Naive thymus-derived CD4-positive, alpha-beta T cell (primary cell): Measurements from ENCODE around the gene SBF1. TPM values are rescaled to one million over a fixed set of nuclear protein-coding genes. Genes with fewer than 3 reads are reported as not detected.

ENCODE experiments used
- ATAC-seq: fragments of 150-1000 bp; cut with Tn5 transposase; 2 replicates; pipeline ENCODE4 v1.10.0; 2021; ENCODE audit warnings: mild to moderate bottlenecking, moderate library complexity
- CTCF ChIA-PET: fragments of 350-600 bp; sonication (Branson Sonifier 250); formaldehyde crosslinking; loops from one replicate; lab custom pipeline; 2021; ENCODE audit warnings: antibody characterized with exemption; lab: Charles Lee
- POLR2A ChIA-PET: fragments of 350-600 bp; sonication (Branson Sonifier 250); formaldehyde crosslinking; loops from one replicate; lab custom pipeline; 2021; ENCODE audit warnings: antibody characterized with exemption, inconsistent platforms; lab: Charles Lee
- DNase-seq, 9 donors: peaks; one replicate each; pipeline versions ENCODE4 v3.0.0 to v3.0.0-alpha.2; 2020 to 2022; ENCODE audit warnings: mixed read lengths in 1 of 9
- H3K27ac ChIP-seq: one replicate; pipeline ENCODE4 v1.7.0; 2013; ENCODE audit warnings: mild to moderate bottlenecking, low read depth, low read length, moderate library complexity
- H3K27me3 ChIP-seq, 2 donors: one replicate each; pipeline ENCODE4 v1.7.0; 2013; ENCODE audit warnings: low read length in 2 of 2, mild to moderate bottlenecking in 2 of 2, moderate library complexity in 2 of 2; ENCODE audit not compliant: control insufficient read depth in 2 of 2, insufficient read depth in 2 of 2
- H3K36me3 ChIP-seq, 3 experiments: 1 replicate in 2 of 3; 2 replicates in 1 of 3; pipeline ENCODE4 v1.7.0; 2013; ENCODE audit warnings: low read length in 3 of 3, mild to moderate bottlenecking in 3 of 3, moderate library complexity in 1 of 3; ENCODE audit not compliant: insufficient read depth in 3 of 3, control insufficient read depth in 2 of 3
- H3K4me1 ChIP-seq, 2 donors: one replicate each; pipeline ENCODE4 v1.7.0; 2013; ENCODE audit warnings: low read length in 2 of 2, mild to moderate bottlenecking in 2 of 2, moderate library complexity in 1 of 2; ENCODE audit not compliant: control insufficient read depth in 2 of 2, insufficient read depth in 2 of 2
- H3K4me3 ChIP-seq: 2 replicates; pipeline ENCODE4 v1.7.0; 2013; ENCODE audit warnings: mild to moderate bottlenecking, low read length
- H3K9me3 ChIP-seq, 3 experiments: 1 replicate in 2 of 3; 2 replicates in 1 of 3; pipeline ENCODE4 v1.7.0; 2013; ENCODE audit warnings: low read length in 3 of 3; ENCODE audit not compliant: control insufficient read depth in 2 of 3
- H3K27ac Mint-ChIP-seq, 9 donors: one replicate each; pipeline ENCODE4 v1.8.0; 2020 to 2022; ENCODE audit warnings: mixed read lengths in 9 of 9, mild to moderate bottlenecking in 8 of 9, moderate library complexity in 5 of 9, inconsistent platforms in 2 of 9
- H3K27me3 Mint-ChIP-seq, 5 donors: one replicate each; pipeline ENCODE4 v1.8.0; 2021 to 2022; ENCODE audit warnings: mixed read lengths in 5 of 5, mild to moderate bottlenecking in 1 of 5
- H3K36me3 Mint-ChIP-seq, 5 donors: one replicate each; pipeline ENCODE4 v1.8.0; 2020 to 2022; ENCODE audit warnings: mixed read lengths in 5 of 5, mild to moderate bottlenecking in 3 of 5, inconsistent platforms in 1 of 5
- H3K4me1 Mint-ChIP-seq, 7 donors: one replicate each; pipeline ENCODE4 v1.8.0; 2020 to 2022; ENCODE audit warnings: mixed read lengths in 7 of 7, mild to moderate bottlenecking in 3 of 7, inconsistent platforms in 1 of 7
- H3K4me3 Mint-ChIP-seq, 10 donors: one replicate each; pipeline ENCODE4 v1.8.0; 2020 to 2022; ENCODE audit warnings: mild to moderate bottlenecking in 10 of 10, mixed read lengths in 10 of 10, moderate library complexity in 6 of 10, inconsistent platforms in 2 of 10
- H3K9me3 Mint-ChIP-seq, 11 donors: one replicate each; pipeline ENCODE4 v1.8.0; 2020 to 2022; ENCODE audit warnings: mixed read lengths in 11 of 11, mild to moderate bottlenecking in 4 of 11, inconsistent platforms in 1 of 11, moderate library complexity in 1 of 11
- intact Hi-C, 2 donors: fragments of 100-400 bp; cut with micrococcal nuclease; formaldehyde crosslinking; loops; one replicate each; pipeline ENCODE4 v1.15.1; 2023
- polyA plus RNA-seq, 2 donors: library from polyadenylated mRNA; unstranded; fragments of 300-500 nt; fragmentation: Illumina TruSeq; gene quantifications; one replicate each; pipeline ENCODE4 v1.2.3, GENCODE V29; 2021
- total RNA-seq, 6 experiments: library from RNA in 5 of 6; stranded (reverse) in 5 of 6; gene quantifications; 1 replicate in 5 of 6; 2 replicates in 1 of 6; pipeline ENCODE4 v1.2.3 and lab custom pipeline; 2021 to 2026

Gene SBF1
- total and polyA plus RNA-seq, 7 experiments from 2014 or later = 15.2 to 209 (median 170) TPM

- no peak overlapping the region for H3K27ac ChIP-seq
- Mint-ChIP-seq H3K4me3 (no peak overlapping the region), H3K27ac (no peak overlapping the region), H3K9me3 (no peaks in the 10 kb centered on the region), H3K4me1 (peaks cover 1 to 13% (median 6%) of the 10 kb centered on the region in 7 donors), H3K36me3 (peaks cover 0 to 7% (median 0%) of the 10 kb centered on the region in 5 donors), H3K27me3 (no peaks in the 10 kb centered on the region)
- ATAC-seq (no peak), DNase-seq (no peak)
- H3K27me3 ChIP-seq = no peaks in the 10 kb centered on the region
- H3K36me3 ChIP-seq = peaks cover 0 to 40% (median 7%) of the 10 kb centered on the region in 3 experiments
- ChIA-PET CTCF (interaction anchor here (0.6 kb wide), 1 partner anchor 116 kb away, joined by 4 read pairs; no protein-coding TSS in a partner anchor), POLR2A (interaction anchor here (0.9 to 1.5 kb wide), 3 partner anchors 22 to 117 kb away, joined by 3 read pairs; partner anchors contain the start of gene ADM2)
- intact Hi-C loops = loop anchor here in 1 of 2 donors (10.0 kb wide), 1 partner anchor 229 kb away; the partner anchor contains the start of gene MAPK11
- no peaks in the 10 kb centered on the region for H3K9me3 ChIP-seq
- peaks cover 11 to 17% of the 10 kb centered on the region in 2 donors for H3K4me1 ChIP-seq
- H3K4me3 ChIP-seq = no peak overlapping the region
Measured at GRCh38 chr22:50503475-50504145, 28.8 kb upstream of the SBF1 start.

- intact Hi-C loops = loop anchor here in 1 of 2 donors (10.0 kb wide), 1 partner anchor 228 kb away; the partner anchor contains the start of gene MAPK11
- Histone ChIP-seq H3K27ac (no peak overlapping the region), H3K4me1 (peaks cover 10 to 16% of the 10 kb centered on the region in 2 donors), H3K4me3 (no peak overlapping the region), H3K9me3 (no peaks in the 10 kb centered on the region), H3K27me3 (no peaks in the 10 kb centered on the region), H3K36me3 (peaks cover 0 to 38% (median 7%) of the 10 kb centered on the region in 3 experiments)
- ChIA-PET CTCF (no interaction called here), POLR2A (interaction anchor here (1.4 to 1.5 kb wide), 2 partner anchors 21 to 32 kb away, joined by 3 read pairs; partner anchors contain the start of gene ADM2)
- DNase-seq (no peak), ATAC-seq (no peak)
- peaks cover 4 to 16% (median 7%) of the 10 kb centered on the region in 7 donors for H3K4me1 Mint-ChIP-seq
- H3K4me3 Mint-ChIP-seq = no peak overlapping the region
- H3K9me3 Mint-ChIP-seq = no peaks in the 10 kb centered on the region
- H3K27me3 Mint-ChIP-seq = peaks cover 0 to 3% (median 0%) of the 10 kb centered on the region in 5 donors
- peaks cover 0 to 5% (median 0%) of the 10 kb centered on the region in 5 donors for H3K36me3 Mint-ChIP-seq
- H3K27ac Mint-ChIP-seq = no peak overlapping the region
Measured at GRCh38 chr22:50502628-50503474, 28.0 kb upstream of the SBF1 start.

DNA sequence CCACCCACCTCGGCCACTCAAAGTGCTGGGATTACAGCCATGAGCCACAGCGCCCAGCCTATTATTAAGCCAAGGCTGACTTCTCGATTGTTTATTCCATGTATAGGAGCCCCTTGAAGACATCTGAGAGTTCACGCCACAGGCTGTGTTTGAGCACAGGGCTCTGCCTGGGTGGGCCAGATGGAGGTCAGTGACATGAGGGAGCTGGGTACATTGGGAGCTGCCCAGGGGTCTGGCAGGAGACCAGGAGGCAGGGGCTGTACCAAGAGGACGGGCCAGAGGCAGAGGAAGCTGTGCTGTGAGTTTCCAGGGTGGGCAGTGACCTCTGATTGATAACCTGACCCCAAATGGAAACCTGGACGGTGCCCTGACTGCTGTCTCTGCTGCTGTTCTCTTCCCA, 27.3 kb upstream of the SBF1 start:
- intact Hi-C loops = loop anchor here in 1 of 2 donors (10.0 kb wide), 1 partner anchor 227 kb away; the partner anchor contains the start of gene MAPK11
- ChIA-PET POLR2A (interaction anchor here (1.4 kb wide), 1 partner anchor 31 kb away, joined by 3 read pairs; no protein-coding TSS in a partner anchor), CTCF (interaction anchor here (0.5 kb wide), 1 partner anchor 121 kb away, joined by 3 read pairs; no protein-coding TSS in a partner anchor)
- H3K4me3 ChIP-seq = no peak overlapping the region
- Mint-ChIP-seq H3K9me3 (no peaks in the 10 kb centered on the region), H3K27me3 (peaks cover 0 to 5% (median 0%) of the 10 kb centered on the region in 5 donors), H3K4me3 (no peak overlapping the region), H3K27ac (no peak overlapping the region), H3K4me1 (peaks cover 4 to 16% (median 7%) of the 10 kb centered on the region in 7 donors), H3K36me3 (peaks cover 0 to 3% (median 0%) of the 10 kb centered on the region in 5 donors)
- H3K4me1 ChIP-seq = peaks cover 10 to 16% of the 10 kb centered on the region in 2 donors
- DNase-seq = no peak
- H3K27me3 ChIP-seq = no peaks in the 10 kb centered on the region
- H3K9me3 ChIP-seq = no peaks in the 10 kb centered on the region
- ATAC-seq = no peak
- peaks cover 0 to 34% (median 7%) of the 10 kb centered on the region in 3 experiments for H3K36me3 ChIP-seq
- no peak overlapping the region for H3K27ac ChIP-seq

DNA sequence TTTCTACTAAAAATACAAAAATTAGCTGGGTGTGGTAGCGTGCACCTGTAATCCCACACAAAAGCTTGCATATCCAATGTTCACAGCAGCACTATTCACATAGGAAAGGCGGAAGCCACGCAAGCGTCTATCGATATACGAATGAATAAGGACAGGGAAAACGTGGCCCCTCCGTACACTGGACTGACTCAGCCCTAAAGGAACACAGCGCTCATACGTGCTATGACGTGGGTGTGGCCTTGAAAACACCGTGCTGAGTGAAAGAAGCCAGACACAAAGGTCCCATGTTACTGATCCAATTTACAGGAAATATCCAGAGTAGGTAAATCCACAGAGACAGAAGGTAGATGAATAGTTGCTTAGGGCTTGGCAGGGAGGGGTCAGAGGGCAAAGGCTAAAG, 25.6 kb upstream of the SBF1 start:
- H3K36me3 ChIP-seq = peaks cover 0 to 26% (median 6%) of the 10 kb centered on the region in 3 experiments
- POLR2A ChIA-PET = interaction anchor here (0.9 kb wide), 1 partner anchor 25 kb away, joined by 3 read pairs; the partner anchor contains the start of gene SCO2
- no peaks in the 10 kb centered on the region for H3K27me3 ChIP-seq
- H3K27ac Mint-ChIP-seq = no peak overlapping the region
- no peak overlapping the region for H3K4me3 ChIP-seq
- CTCF ChIA-PET = interaction anchor here (1.4 kb wide), 1 partner anchor 25 kb away, joined by 7 read pairs; the partner anchor contains the start of gene SCO2
- no peak for DNase-seq
- intact Hi-C loops = loop anchor here in 1 of 2 donors (10.0 kb wide), 1 partner anchor 226 kb away; the partner anchor contains the start of gene MAPK11
- H3K4me1 ChIP-seq = no peaks in the 10 kb centered on the region
- H3K27ac ChIP-seq = no peak overlapping the region
- H3K9me3 Mint-ChIP-seq = no peaks in the 10 kb centered on the region
- peaks cover 0 to 3% (median 0%) of the 10 kb centered on the region in 5 donors for H3K36me3 Mint-ChIP-seq
- H3K4me3 Mint-ChIP-seq = no peak overlapping the region
- H3K4me1 Mint-ChIP-seq = peaks cover 3 to 10% (median 9%) of the 10 kb centered on the region in 7 donors
- H3K27me3 Mint-ChIP-seq = peaks cover 0 to 5% (median 0%) of the 10 kb centered on the region in 5 donors
- no peaks in the 10 kb centered on the region for H3K9me3 ChIP-seq
- ATAC-seq = no peak

GRCh38 chr22:50498322-50498890, 23.6 kb upstream of the SBF1 start:
- Mint-ChIP-seq H3K27ac (no peak overlapping the region), H3K4me3 (no peak overlapping the region), H3K27me3 (peaks cover 0 to 5% (median 0%) of the 10 kb centered on the region in 5 donors), H3K36me3 (peaks cover 0 to 3% (median 0%) of the 10 kb centered on the region in 5 donors), H3K9me3 (no peaks in the 10 kb centered on the region), H3K4me1 (peaks cover 3 to 10% (median 9%) of the 10 kb centered on the region in 7 donors)
- ChIA-PET POLR2A (interaction anchor here (0.5 to 2.1 kb wide), 11 partner anchors 15 to 155 kb away, joined by 3 to 10 read pairs (median 3); partner anchors contain the start of genes PPP6R2 and SCO2), CTCF (interaction anchor here (0.5 to 2.4 kb wide), 24 partner anchors 10 to 259 kb away, joined by 3 to 16 read pairs (median 4); partner anchors contain the start of genes LMF2, NCAPH2 and SCO2)
- peak in 8 of 9 donors; percentile 60 to 76 (median 70) for DNase-seq
- Histone ChIP-seq H3K27me3 (no peaks in the 10 kb centered on the region), H3K4me3 (no peak overlapping the region), H3K27ac (no peak overlapping the region), H3K4me1 (no peaks in the 10 kb centered on the region), H3K36me3 (peaks cover 0 to 13% (median 0%) of the 10 kb centered on the region in 3 experiments), H3K9me3 (no peaks in the 10 kb centered on the region)
- peak; percentile 92 for ATAC-seq
- intact Hi-C loops = loop anchor here (1.0 to 10.0 kb wide), 11 partner anchors 28 to 257 kb away; no protein-coding TSS in a partner anchor
